Skeletal muscle tissue (tissue), 4 donors: ENCODE data around the gene CTSS. TPM values are rescaled to one million over a fixed set of nuclear protein-coding genes. Genes with fewer than 3 reads are reported as not detected.
"Not testable (repeated sequence)": the region's sequence is repeated elsewhere in the genome, so short reads cannot be mapped to it uniquely, and the experiment has no call there.

Source experiments
- H3K27ac ChIP-seq: one replicate; pipeline ENCODE4 v1.7.0; 2013; ENCODE audit warnings: mild to moderate bottlenecking, low read depth, low read length, inconsistent platforms
- H3K27me3 ChIP-seq, 3 donors: one replicate each; pipeline ENCODE4 v1.7.0; 2013; ENCODE audit warnings: low read length in 3 of 3; ENCODE audit not compliant: control insufficient read depth in 3 of 3, insufficient read depth in 3 of 3
- H3K36me3 ChIP-seq, 3 donors: one replicate each; pipeline ENCODE4 v1.7.0; 2013; ENCODE audit warnings: low read length in 3 of 3; ENCODE audit not compliant: control insufficient read depth in 3 of 3, insufficient read depth in 3 of 3
- H3K4me1 ChIP-seq, 3 donors: one replicate each; pipeline ENCODE4 v1.7.0; 2013; ENCODE audit warnings: low read length in 3 of 3, mild to moderate bottlenecking in 3 of 3; ENCODE audit not compliant: control insufficient read depth in 3 of 3, insufficient read depth in 3 of 3
- H3K4me3 ChIP-seq, 3 donors: one replicate each; pipeline ENCODE4 v1.7.0; 2013; ENCODE audit warnings: low read length in 3 of 3
- H3K9ac ChIP-seq, 3 donors: one replicate each; pipeline ENCODE4 v1.7.0; 2013; ENCODE audit warnings: low read length in 3 of 3, mild to moderate bottlenecking in 3 of 3, moderate library complexity in 2 of 3, low read depth in 1 of 3
- H3K9me3 ChIP-seq, 3 donors: one replicate each; pipeline ENCODE4 v1.7.0; 2013; ENCODE audit warnings: low read length in 3 of 3; ENCODE audit not compliant: control insufficient read depth in 3 of 3
- total RNA-seq: library from RNA; depleted of rRNA; stranded (reverse); fragments of >200 nt; gene quantifications from one replicate; pipeline ENCODE4 v1.2.3, GENCODE V29; 2014
- donor health status: Osteomylitis.

Gene CTSS
- total RNA-seq, 1 donor from 2014 or later = 29.2 TPM

- H3K36me3 ChIP-seq = no peaks in the 10 kb centered on the region
- no peaks in the 10 kb centered on the region for H3K4me1 ChIP-seq
- no peak overlapping the region for H3K4me3 ChIP-seq
- H3K27me3 ChIP-seq = no peaks in the 10 kb centered on the region
- H3K9ac ChIP-seq = no peak overlapping the region
- no peaks in the 10 kb centered on the region for H3K9me3 ChIP-seq
- no peak overlapping the region for H3K27ac ChIP-seq
These were observed 12.0 kb upstream of the CTSS start for GRCh38 chr1:150777544-150777943.

GRCh38 chr1:150775931-150776505 is 10.4 kb upstream of the CTSS start:
- not testable (repeated sequence) for H3K4me3 ChIP-seq, H3K27ac ChIP-seq, H3K36me3 ChIP-seq, H3K4me1 ChIP-seq, H3K9me3 ChIP-seq, H3K27me3 ChIP-seq, H3K9ac ChIP-seq

- Histone ChIP-seq H3K27ac (no peak overlapping the region), H3K9me3 (no peaks in the 10 kb centered on the region)
These were observed 9.7 kb upstream of the CTSS start for GRCh38 chr1:150775276-150775675.

GRCh38 chr1:150772326-150772725 is 6.7 kb upstream of the CTSS start:
- Histone ChIP-seq H3K27ac (no peak overlapping the region), H3K27me3 (no peaks in the 10 kb centered on the region), H3K36me3 (no peaks in the 10 kb centered on the region), H3K4me1 (no peaks in the 10 kb centered on the region), H3K4me3 (no peak overlapping the region), H3K9me3 (no peaks in the 10 kb centered on the region), H3K9ac (no peak overlapping the region)

More at GRCh38 chr1:150775276-150775675, 9.7 kb upstream of the CTSS start:
- Histone ChIP-seq H3K9ac (no peak overlapping the region), H3K4me1 (no peaks in the 10 kb centered on the region), H3K4me3 (no peak overlapping the region), H3K27me3 (no peaks in the 10 kb centered on the region), H3K36me3 (no peaks in the 10 kb centered on the region)

GRCh38 chr1:150767704-150768103 is 2.1 kb upstream of the CTSS start:
- not testable (repeated sequence) for H3K36me3 ChIP-seq, H3K4me3 ChIP-seq, H3K9me3 ChIP-seq, H3K27me3 ChIP-seq, H3K9ac ChIP-seq, H3K27ac ChIP-seq, H3K4me1 ChIP-seq

GRCh38 chr1:150765977-150766301 is 361 bp upstream of the CTSS start:
- H3K9me3 ChIP-seq, H3K27me3 ChIP-seq, H3K36me3 ChIP-seq, H3K4me1 ChIP-seq, H3K27ac ChIP-seq: not testable (repeated sequence)
- H3K9ac ChIP-seq = peak overlapping the region in 2 of 3 donors; percentile 45 to 67
- peak overlapping the region in 2 of 3 donors; percentile 54 to 72 for H3K4me3 ChIP-seq

- peaks cover 0 to 3% (median 0%) of the 10 kb centered on the region in 3 donors for H3K4me1 ChIP-seq
- no peaks in the 10 kb centered on the region for H3K36me3 ChIP-seq
- H3K27ac ChIP-seq = peak overlapping the region; percentile 70
- H3K27me3 ChIP-seq = no peaks in the 10 kb centered on the region
- H3K9ac ChIP-seq = no peak overlapping the region
- no peaks in the 10 kb centered on the region for H3K9me3 ChIP-seq
- peak overlapping the region in 1 of 3 donors; percentile 72 for H3K4me3 ChIP-seq
These were observed 919 bp downstream of the CTSS start for GRCh38 chr1:150764617-150765101.

GRCh38 chr1:150763018-150763417 is 2.6 kb downstream of the CTSS start:
- H3K36me3 ChIP-seq = no peaks in the 10 kb centered on the region
- H3K27ac ChIP-seq = no peak overlapping the region
- no peaks in the 10 kb centered on the region for H3K9me3 ChIP-seq
- H3K27me3 ChIP-seq = no peaks in the 10 kb centered on the region
- H3K4me1 ChIP-seq = peaks cover 0 to 3% (median 0%) of the 10 kb centered on the region in 3 donors
- H3K9ac ChIP-seq = no peak overlapping the region
- H3K4me3 ChIP-seq = no peak overlapping the region

- H3K27ac ChIP-seq = no peak overlapping the region
- no peak overlapping the region for H3K4me3 ChIP-seq
- peaks cover 0 to 3% (median 0%) of the 10 kb centered on the region in 3 donors for H3K4me1 ChIP-seq
- H3K9ac ChIP-seq = no peak overlapping the region
- no peaks in the 10 kb centered on the region for H3K9me3 ChIP-seq
- H3K36me3 ChIP-seq = no peaks in the 10 kb centered on the region
- H3K27me3 ChIP-seq = no peaks in the 10 kb centered on the region
These were observed 3.0 kb downstream of the CTSS start for GRCh38 chr1:150762552-150762951.

GRCh38 chr1:150761801-150762200 is 3.8 kb downstream of the CTSS start:
- peaks cover 0 to 3% (median 0%) of the 10 kb centered on the region in 3 donors for H3K4me1 ChIP-seq
- H3K27ac ChIP-seq = no peak overlapping the region
- H3K9ac ChIP-seq = no peak overlapping the region
- H3K27me3 ChIP-seq = no peaks in the 10 kb centered on the region
- H3K4me3 ChIP-seq = no peak overlapping the region
- no peaks in the 10 kb centered on the region for H3K9me3 ChIP-seq
- peaks cover 0 to 4% (median 0%) of the 10 kb centered on the region in 3 donors for H3K36me3 ChIP-seq
